ENCODE data around the gene PIK3C2G.

GRCh38 chr12:18551106-18551505 lies 289.8 kb downstream of the PIK3C2G start:
- no peak for TF ChIP-seq POLR2AphosphoS5 (IDR thresholded peaks at IDR 0.05; ENCODE audit: low read depth, low read length)
- no peak for TF ChIP-seq POLR2A (IDR thresholded peaks at IDR 0.05; ENCODE audit: low read depth, low read length)
- TF ChIP-seq TAF1 (IDR thresholded peaks at IDR 0.05; ENCODE audit: low read depth, low read length): no peak

Data from GM12891 (cell line).